Measurements from ENCODE around the gene ABCD1.
"Not testable (repeated sequence)": the region's sequence is repeated elsewhere in the genome, so short reads cannot be mapped to it uniquely, and the experiment has no call there.

The ABCD1 gene

GRCh38 chrX:153709726-153710674 is 14.7 kb upstream of the ABCD1 start:
- no peak for DNase-seq (ENCODE audit: low spot score)

GRCh38 chrX:153714256-153714655 is 10.4 kb upstream of the ABCD1 start:
- no peak for DNase-seq (ENCODE audit: low spot score)

GRCh38 chrX:153717445-153717844 is 7.2 kb upstream of the ABCD1 start:
- DNase-seq (ENCODE audit: low spot score), result no peak

GRCh38 chrX:153719238-153719637 is 5.4 kb upstream of the ABCD1 start:
- DNase-seq (ENCODE audit: low spot score), result no peak

GRCh38 chrX:153719701-153720100 is 5.0 kb upstream of the ABCD1 start:
- DNase-seq (ENCODE audit: low spot score), result no peak

- peak; percentile 46 for DNase-seq (ENCODE audit: low spot score)
Observed at GRCh38 chrX:153722704-153723350, 1.8 kb upstream of the ABCD1 start.

GRCh38 chrX:153723351-153724251 is 1.1 kb upstream of the ABCD1 start:
- DNase-seq (ENCODE audit: low spot score), result peak; percentile 54

- no peak for DNase-seq (ENCODE audit: low spot score)
Observed at GRCh38 chrX:153725039-153725831, 579 bp downstream of the ABCD1 start.

- no peak for DNase-seq (ENCODE audit: low spot score)
Observed at GRCh38 chrX:153725832-153726285, 1.2 kb downstream of the ABCD1 start.

- peak; percentile 60 for DNase-seq (ENCODE audit: low spot score)
Observed at GRCh38 chrX:153726286-153727122, 1.8 kb downstream of the ABCD1 start.

GRCh38 chrX:153727123-153727931 is 2.7 kb downstream of the ABCD1 start:
- DNase-seq (ENCODE audit: low spot score), result no peak

GRCh38 chrX:153728095-153728494 is 3.4 kb downstream of the ABCD1 start:
- DNase-seq (ENCODE audit: low spot score), result no peak

GRCh38 chrX:153728951-153729631 is 4.4 kb downstream of the ABCD1 start:
- DNase-seq (ENCODE audit: low spot score), result no peak

GRCh38 chrX:153730115-153730514 is 5.5 kb downstream of the ABCD1 start:
- DNase-seq (ENCODE audit: low spot score), result not testable (repeated sequence)

- DNase-seq (ENCODE audit: low spot score), result no peak
Observed at GRCh38 chrX:153731117-153731844, 6.6 kb downstream of the ABCD1 start.

GRCh38 chrX:153731845-153732215 is 7.2 kb downstream of the ABCD1 start:
- DNase-seq (ENCODE audit: low spot score), result no peak

GRCh38 chrX:153732401-153732800 is 7.7 kb downstream of the ABCD1 start:
- no peak for DNase-seq (ENCODE audit: low spot score)

- no peak for DNase-seq (ENCODE audit: low spot score)
Observed at GRCh38 chrX:153733651-153734240, 9.1 kb downstream of the ABCD1 start.
